Placental epithelial cell (primary cell): ENCODE measurements around the gene SUN3. TPM values are rescaled to one million over a fixed set of nuclear protein-coding genes. Genes with fewer than 3 reads are reported as not detected.

Experiments
- total RNA-seq: library from RNA; depleted of rRNA; stranded (reverse); fragments of >200 nt; gene quantifications from 2 replicates; pipeline ENCODE4 v1.2.3, GENCODE V29; 2012

Gene SUN3, protein sequence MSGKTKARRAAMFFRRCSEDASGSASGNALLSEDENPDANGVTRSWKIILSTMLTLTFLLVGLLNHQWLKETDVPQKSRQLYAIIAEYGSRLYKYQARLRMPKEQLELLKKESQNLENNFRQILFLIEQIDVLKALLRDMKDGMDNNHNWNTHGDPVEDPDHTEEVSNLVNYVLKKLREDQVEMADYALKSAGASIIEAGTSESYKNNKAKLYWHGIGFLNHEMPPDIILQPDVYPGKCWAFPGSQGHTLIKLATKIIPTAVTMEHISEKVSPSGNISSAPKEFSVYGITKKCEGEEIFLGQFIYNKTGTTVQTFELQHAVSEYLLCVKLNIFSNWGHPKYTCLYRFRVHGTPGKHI
- total RNA-seq: 0.11 TPM in 1 of 2 replicates, not detected in the other

DNA sequence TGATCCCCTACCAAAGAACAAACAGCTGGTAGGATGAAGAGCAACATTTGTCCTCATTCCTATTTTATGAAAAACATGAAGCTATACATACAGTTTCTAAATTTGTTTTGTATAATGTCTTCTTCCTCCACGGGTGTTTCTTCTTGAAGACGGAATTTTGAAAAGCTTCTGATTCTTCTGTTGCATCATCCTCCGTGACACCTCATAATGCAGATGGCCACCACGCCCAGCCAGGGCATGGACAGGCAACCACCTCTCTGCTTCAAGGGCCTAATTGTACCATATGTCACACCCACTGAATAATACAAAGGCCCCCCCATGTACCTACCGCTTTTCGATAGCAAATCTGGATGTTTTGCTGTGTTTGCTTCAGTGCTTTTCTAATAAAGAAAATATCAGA is at the start of gene SUN3:
Gene SUN3, minus strand, starts transcription at position 170 of the 400 bp plus-strand sequence. Its CDS starts 169 bp downstream, at position 1.

DNA sequence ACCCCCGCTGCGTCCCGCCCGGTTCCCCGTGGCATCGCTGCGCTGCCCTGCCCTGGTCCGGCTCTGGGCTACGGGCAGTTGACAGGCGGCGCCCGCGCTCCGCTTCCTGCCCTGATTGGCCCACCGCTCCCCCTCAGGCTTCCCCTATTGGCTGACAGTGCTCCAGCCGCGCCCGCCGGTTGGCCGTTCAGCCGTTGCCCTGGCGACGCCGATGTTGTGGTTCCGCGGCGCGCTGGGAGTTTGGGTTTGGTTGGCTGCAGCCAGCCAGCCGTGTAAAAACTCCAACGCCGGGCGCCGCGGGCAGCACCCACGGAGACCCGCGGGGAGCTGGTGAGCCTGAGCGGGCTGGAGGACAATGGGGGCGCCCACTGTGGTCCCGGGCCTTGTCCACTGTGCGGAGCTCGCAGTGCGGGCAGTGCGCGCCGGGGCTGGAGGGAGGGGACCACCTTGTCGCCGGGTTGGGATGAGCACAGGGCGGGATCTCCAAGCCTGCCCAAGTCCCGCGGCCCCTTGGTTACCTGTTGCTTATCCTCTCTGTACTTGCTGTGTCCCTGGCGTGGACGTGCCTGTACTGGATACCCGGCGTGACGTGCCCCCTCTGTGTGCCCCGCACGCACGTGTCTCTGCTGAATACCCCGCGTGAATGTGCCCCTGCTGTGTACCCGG is 6.5 kb upstream of the SUN3 start, which contains the start of gene C7orf57:
Gene C7orf57, plus strand, starts transcription at position 243 of the 666 bp plus-strand sequence. CDS start 766 bp downstream, outside the sequence.

DNA sequence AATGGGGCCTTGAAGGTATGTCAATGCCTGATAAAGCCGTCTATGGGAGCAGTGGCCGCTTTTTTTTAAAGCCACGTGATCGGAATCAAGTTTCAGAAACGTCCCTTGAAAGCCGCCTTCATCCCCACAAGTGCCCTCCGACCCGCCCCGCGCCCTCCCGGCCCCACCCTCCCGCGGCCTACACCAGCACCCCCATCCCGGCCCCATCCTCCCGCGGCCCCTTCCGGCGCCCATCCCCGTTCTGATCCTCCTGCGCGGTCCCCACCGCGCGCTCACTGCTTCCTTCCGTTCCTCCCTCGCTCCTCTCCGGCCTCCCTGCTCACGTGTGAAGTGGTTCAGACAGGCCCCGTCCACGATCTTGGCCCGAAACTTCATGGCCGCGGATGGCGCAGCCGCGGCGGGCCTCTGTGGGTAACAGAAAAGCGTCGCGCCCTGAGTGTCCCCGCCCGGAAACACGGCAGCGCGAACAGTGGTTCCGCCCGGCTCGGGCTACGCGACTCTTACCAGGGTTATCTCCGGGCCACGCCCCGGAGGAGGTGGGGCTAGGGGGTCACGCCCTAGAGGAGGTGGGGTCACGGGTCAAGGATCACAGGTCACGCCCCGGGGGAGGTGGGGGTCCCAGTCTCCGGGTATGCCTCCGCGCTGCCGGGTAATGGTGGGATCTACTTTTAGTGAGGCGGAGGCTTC is 49.6 kb downstream of the SUN3 start, which contains the start of gene HUS1:
Gene HUS1, minus strand, starts transcription at position 471 of the 687 bp plus-strand sequence. Its CDS starts 96 bp downstream, at position 375.

DNA sequence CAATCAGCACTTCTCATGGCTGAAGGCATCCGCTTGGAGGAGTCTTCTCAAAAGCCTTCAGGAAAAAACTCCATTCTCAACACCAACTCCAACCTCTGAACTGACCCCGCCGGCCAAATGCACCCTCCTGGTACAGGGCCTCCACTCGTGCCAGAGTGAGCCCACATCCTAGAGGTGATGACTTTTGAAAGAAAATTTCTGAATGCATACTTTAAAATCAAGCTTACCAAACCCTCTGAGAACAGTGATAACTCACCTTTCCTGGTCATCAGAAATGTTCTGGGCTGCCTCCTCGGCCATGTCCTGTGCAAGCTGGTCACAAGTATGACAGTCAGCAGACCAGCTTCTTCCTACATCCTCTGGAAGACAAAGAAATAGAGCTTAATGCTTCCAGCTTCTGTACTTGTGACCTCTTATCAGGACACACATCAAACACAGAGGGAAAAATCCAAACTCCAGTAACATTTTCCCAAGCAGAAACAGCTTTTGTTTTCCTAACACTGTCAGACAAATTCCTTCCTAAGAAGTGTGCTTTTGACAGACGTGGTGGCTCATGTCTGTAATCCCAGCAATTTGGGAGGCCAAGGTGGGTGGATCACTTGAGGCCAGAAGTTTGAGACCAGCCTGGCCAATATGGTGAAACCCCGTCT is 80.6 kb downstream of the SUN3 start, which contains the start of gene PKD1L1:
Gene PKD1L1, minus strand, starts transcription at position 326 of the 650 bp plus-strand sequence. Its CDS starts 26 bp downstream, at position 300.

Other genes starting within 250 kb of the SUN3 start
- gene PKD1L1, start 80.6 kb downstream of the SUN3 start, total RNA-seq: under 0.01 TPM in 2 replicates
- 14.1 and 21.7 TPM in 2 replicates for gene HUS1, start 49.5 kb downstream of the SUN3 start, total RNA-seq
- gene C7orf57, start 6.4 kb upstream of the SUN3 start, total RNA-seq: 0.11 and 0.39 TPM in 2 replicates
- gene UPP1, start 60.2 kb upstream of the SUN3 start, total RNA-seq: 23.5 and 36.5 TPM in 2 replicates
- gene ABCA13, start 142.4 kb upstream of the SUN3 start, total RNA-seq: under 0.01 TPM in 1 of 2 replicates, not detected in the other